Measurements from ENCODE around the gene TPSD1.
A peak's percentile ranks its signal among the peaks of the same experiment; 100 is the strongest.
"Not testable (repeated sequence)": the region's sequence is repeated elsewhere in the genome, so short reads cannot be mapped to it uniquely, and the experiment has no call there.

Gene TPSD1

DNA sequence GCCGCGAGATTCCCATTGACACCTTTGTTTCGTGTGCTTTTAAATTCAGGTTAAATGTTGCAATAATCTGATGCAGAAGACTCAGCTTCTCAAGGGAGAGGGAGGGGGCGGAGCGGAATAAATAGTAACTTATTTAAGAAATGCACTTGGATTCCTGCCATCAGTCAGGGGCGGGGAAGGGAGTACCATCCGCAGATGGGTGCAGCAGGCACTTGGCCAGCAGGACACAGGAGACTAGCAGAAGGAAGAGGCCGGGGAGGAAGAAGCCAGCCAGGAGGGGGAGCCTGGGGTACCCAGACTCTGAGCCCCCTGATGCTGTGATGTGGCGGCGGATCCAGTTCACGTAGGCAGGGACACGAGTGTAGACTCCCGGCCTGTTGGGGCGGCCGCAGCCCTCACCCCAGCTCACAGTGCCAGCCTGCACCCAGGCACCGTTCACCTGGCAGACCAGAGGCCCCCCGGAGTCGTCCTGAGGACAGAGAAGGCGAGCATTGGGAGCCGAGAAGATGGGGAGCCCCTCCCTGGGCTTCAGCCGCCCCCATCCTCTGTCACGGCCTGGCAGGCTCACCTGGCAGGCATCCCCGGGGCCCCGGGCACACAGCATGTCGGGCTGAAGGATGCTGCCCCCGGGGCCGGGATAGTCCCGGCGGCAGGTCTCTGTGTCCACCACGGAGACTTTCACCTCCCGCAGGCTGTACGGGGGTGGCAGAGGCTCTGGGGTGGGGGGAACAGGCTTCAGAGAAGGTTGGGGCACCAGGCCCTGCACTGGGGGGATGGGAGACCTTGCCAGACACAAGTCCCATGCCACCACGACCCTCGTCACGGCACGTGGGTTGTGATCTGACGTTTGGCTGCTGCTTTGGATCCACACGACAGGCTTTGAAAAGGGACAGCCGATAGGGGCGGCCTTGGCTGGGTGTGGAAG, 34.0 kb upstream of the TPSD1 start:
- no peak for DNase-seq

DNA sequence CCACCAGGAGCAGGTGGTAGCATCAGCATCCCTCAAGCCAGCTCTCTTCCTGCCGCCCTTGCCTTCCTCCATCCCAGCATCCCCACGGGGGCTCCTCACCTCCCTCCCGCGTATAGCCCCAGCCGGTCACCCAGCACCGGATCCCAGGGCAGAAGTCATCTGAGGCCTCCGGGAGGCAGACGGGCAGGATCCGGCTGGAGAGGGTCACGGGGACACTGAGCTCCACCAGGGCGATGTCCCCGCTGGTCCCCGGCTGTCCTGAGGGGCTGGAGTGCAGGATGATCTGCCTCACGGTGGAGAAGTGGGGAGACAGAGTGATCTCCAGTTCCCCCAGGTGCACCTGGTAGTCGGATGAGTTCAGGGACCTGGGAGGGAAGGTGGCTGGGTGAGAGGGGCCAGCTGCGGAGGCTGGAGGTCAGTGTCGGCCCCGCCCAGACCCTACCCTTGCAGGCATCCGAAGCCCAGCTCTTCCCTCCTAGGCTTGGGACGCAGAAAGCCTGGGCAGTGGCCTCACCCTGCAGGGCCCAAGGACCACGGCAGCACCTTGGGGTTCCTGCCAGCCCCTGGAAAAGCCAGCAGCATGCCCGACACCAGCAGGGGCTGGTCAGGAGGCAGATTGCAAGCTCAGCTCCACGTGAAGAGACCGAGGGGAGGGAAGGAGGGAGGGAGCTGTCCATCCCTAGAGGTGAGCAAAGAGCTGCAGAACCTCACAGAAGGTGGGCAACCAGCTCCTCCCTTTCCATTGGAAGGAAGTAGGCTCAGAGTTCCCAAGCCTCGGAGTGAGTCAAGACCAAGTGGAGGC, 33.1 kb upstream of the TPSD1 start:
- no peak for DNase-seq

DNA sequence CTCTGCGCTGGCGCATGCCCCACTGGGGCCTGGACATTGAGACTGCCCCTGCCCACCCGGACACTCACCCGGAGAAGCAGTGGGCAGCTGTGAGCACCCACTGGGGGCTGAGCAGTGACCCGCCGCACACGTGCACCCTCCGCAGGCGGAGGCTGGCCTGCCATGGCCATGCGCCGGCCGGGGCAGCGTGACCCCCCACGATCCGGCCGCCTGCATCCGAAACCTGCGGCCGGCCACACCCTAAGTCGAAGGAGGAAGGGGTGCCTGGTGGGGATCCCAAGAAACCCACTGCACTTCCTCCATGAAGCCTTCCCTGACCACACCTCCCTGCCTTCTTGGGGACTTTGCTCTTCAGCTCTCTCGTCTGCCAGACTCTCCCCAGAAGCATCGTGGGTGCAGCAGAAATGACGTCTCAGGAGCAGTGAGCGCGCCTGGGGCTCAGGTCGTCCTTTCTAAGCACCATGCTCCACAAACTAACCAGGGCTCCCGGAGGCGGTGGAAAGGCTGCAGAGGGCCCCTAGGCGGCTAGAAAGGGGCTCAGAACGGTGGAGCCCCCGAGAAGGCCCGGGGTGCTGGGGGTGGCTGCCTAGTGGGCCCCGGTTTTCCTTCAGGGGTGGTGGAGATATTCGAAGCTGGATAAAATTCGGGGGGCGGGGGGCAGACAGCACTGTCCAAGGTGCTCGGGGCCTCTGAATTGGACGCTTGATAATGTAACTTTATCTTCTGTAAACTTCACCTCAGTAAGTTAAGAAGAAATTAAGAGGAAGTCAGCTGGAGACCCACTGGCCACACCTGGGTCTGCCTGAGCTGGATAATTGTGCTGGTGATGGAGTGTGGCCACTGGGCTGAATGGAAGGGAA, 32.3 kb upstream of the TPSD1 start:
- no peak for DNase-seq

DNA sequence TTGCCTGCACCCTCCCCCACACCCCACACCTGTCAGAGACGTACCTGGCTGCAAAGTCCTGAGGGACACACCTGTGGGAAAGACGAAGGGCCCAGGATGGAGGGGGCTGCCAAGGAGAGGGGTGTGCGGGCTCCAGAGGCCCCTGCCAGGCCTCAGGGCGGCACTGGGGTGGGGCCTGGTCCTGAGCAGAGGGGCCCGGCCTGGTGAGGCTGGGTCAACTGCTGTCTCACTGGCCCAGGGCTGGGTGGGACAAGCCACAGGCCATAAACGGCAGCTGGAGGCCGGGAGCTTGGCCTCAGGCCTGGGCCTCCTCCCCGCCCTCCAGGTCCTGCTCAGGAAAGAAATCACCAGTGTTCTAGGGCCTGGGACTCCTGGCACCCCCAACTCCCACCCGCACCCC, 31.3 kb upstream of the TPSD1 start:
- DNase-seq = no peak

DNA sequence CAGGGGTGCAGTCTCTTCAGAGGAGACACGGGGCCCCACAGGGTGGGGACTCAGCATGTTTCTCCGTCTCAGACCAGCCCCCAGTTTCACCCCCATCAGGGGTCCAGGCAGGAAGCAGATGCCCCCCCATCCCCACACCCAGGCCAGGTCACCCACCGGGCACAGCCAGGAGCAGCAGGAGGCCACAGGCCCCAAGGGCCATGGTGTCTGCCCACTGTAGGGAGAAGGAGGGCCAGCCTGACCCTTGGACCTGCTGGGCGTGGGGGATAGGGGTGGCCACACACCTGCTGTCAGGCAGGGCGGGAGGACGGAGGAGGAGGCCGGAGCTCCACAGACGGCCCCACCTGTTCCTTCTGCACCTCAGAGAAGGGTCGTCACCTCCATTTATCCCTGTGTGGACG, 30.8 kb upstream of the TPSD1 start, which contains the start of gene TPSG1:
TPSG1 (minus strand) TSS at position 218 of the 401 bp plus-strand sequence; CDS start at position 202, 16 bp downstream.
- DNase-seq = no peak

DNA sequence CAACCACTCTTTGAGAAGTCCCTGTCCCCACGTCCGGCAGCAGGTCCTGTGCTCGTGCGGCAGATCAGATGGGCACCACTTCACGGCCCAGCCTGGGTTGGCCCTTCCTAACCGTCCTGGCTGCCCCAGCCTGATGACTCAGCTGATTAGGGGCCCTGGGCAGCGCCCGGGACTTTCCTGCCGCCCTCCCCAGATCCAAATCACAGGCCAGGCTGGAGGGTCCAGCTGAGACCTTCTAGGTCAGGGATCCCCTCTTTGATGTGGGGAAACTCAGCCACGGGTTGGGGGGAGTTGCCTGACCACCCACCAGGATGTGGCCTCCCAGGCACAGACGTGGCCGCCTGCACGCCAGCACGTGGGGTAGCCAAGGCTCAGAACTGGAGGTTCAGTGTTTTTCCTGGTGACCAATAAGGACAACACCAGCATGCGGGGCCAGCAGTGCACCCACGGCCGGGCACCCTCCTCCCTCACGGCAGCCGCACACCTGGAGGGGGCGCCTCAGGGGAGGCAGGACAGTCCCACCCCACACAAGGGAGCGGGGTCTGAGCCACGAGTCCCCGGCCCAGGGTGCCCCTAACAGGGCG, 30.0 kb upstream of the TPSD1 start:
- DNase-seq = not testable (repeated sequence)

DNA sequence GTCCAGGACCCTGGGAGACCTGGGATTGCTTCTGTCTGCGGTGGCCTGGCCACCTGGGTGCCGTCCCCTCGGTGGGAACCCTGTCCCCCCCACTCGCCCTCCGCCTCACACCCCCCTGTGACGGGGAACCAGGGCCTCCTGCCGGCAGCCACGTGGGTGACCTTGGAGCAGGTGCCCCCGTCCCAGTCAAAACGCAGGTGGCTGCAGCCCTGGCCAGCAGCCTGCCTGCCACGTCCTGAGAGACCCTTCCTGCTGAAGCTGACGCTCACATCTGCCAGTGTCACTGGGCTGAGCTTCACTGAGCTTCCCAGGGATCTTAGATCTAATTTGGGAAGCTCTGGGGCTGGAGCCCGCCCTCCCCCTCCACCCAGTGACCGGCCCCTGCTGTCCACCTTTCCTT, 29.2 kb upstream of the TPSD1 start:
- DNase-seq = not testable (repeated sequence)

DNA sequence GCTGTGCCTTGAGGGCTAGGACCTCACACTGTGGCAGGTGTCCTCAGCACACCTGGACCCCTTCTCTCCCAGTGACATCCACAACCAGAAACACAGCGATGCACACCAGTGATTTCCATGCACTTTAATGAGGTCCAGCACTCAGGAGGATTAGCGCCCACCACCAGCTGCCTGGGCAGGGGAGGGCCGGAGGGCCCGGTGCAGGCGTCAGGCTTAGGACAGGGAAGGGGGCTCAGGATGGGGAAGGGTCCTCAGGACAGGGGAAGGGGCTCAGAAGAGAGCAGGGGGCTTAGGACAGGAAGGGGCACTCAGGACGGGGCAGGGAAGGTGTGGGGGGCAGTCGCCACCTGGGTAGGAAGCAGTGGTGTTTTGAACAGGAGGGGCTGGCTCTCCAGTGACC, 27.6 kb upstream of the TPSD1 start:
- not testable (repeated sequence) for DNase-seq

DNA sequence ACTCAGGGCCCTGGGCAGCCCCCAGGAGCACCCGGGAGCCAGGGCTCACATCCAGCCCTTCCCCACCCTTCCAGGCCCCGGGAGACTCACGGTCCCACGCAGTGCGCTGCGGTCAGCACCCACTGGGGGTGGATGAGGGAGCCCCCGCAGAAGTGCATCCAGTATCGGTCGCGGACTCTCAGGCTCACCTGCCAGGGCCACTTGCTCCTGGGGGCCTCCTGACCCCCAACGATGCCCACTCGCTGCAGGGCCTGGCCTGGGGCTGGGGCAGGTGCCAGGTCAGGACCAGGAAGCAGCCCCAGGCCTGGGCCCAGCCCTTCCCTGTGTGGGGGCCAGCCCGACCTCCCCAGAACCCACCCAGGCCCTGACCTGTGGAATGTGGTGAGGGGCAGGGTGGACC, 26.4 kb upstream of the TPSD1 start:
- DNase-seq = not testable (repeated sequence)

DNA sequence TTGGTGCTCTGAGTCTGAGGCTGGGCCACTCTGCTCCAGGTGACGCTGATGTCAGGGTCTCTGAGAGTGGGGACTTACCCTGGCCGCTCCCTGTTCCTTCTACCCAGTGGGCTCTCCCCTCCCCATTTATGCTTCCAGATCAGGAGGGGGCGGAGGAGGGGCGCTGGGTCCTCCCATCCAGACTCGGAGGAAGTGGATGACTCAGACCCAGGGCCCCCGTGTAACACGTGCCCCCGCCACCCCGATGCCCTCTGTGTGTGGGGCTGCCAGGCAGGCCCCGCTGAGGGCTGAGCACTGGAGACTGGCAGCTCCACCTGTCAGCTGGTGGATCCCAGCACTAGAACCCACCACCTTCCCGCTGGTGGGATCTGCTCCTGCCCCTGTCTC, 25.8 kb upstream of the TPSD1 start, which contains the start of gene TPSB2:
TPSB2 (minus strand) TSS at position 101 of the 387 bp plus-strand sequence. CDS start 233 bp downstream, outside the sequence.
- DNase-seq = not testable (repeated sequence)

DNA sequence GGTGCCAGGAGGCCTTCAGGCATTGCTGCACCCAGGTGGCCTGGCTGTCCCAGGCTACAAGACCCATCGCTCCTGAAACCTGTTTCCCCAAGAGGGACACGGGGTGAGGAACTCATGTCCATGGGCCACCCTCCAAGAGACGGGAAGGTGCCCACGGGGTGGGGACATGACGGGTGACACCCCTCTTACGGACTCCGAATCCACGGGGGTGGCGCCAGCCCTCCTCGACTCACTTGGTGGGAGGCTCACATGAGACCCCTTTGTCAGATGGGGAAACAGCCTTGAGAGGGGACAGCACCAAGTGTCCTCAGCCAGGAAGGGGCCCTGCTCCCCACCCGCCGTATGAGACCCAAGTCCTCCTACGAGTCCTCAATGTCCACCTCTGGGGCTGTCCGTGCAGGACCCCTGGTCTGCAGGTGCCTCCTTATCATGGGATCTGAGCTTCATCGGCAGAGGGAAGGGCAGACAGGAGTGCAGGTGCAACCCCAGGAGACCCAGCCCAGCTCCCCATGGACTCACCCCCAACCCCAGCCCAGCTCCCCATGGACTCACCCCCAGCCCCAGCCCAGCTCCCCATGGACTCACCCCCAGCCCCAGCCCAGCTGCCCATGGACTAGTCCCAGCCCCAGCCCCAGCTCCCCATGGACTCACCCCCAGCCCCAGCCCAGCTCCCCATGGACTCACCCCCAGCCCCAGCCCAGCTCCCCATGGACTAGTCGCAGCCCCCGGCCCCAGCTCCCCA, 25.2 kb upstream of the TPSD1 start:
- not testable (repeated sequence) for DNase-seq

DNA sequence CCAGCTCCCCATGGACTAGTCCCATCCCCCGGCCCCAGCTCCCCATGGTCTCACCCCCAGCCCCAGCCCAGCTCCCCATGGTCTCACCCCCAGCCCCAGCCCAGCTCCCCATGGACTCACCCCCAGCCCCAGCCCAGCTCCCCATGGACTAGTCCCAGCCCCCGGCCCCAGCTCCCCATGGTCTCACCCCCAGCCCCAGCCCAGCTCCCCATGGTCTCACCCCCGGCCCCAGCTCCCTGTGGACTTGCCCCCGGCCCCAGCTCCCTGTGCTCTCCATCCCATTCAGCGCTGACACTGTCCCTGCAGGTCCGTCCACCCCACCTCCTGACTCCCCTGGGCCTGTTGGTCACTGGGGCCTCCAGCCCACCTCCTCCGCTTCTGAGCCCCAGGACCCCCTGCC, 24.6 kb upstream of the TPSD1 start:
- not testable (repeated sequence) for DNase-seq

DNA sequence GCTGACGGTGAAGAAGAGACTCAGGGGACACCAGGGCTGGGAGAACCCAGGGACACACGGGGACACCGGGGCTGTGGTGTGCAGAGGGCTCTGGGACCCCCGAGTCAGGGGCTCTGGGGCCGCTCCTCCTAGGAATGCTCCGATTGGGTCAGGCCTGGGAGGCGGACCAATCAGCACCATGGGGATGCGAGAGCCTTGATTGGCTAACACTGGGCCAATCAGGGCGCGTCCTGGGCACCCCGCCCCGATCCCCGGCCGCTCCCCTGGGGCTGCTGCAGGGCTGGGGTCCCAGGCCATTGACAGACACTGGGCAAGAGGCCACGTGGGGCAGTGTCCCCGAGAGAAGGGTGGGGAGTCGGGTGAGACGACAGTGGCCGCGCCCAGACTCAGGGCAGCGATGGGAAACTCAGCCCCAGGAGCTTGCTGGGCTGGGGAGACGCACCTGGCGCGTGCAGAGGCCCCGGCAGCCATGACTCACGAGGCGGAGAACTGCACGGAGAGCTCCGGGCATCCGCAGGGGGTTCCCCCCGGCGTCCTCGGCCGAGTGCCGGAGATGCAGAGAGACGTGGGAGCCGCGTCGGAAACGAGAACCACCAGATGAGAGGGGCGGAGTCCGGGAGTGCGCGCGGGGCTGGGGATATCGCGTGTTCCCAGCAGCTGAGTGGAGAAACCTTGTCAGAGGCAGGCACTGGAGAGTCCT, 23.7 kb upstream of the TPSD1 start:
- DNase-seq = not testable (repeated sequence)

DNA sequence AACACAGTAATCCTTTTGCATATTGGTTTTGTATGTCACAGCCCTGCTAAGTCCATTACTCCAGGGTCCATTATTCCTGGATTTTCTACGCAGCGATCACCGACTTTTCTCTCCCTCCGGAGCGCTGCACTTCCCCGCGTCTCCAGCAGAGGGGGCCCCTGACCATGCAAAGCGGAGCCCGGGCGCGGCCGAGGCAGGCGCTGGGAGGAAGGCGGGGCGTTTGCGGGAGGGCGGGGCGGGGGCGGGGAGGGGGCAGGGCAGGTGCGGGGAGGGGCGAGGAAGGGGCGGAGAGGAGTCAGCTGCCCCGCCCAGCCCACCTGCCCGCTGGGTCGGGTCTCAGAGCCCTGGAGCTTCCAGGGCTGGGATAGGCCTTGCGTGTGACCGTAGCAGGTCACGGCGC, 19.2 kb upstream of the TPSD1 start:
- DNase-seq = not testable (repeated sequence)

DNA sequence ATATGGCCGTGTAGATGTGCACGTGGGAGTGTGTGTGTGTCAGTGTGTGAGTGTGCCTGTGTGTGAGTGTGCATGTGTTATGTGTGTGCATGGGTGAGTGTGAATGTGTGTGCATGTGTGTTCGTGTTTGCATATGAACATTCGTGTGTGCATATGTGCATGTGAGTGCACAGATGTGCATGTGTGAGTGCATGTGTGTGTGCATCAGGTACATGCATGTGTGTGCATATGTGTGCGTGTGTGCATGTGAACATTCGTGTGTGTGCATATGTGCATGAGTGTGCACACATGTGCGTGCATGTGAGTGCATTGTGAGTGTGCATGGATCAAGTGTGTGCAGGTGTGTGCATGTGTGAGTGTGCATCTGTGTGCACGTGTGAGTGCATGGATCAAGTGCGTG, 17.9 kb upstream of the TPSD1 start:
- no peak for DNase-seq

DNA sequence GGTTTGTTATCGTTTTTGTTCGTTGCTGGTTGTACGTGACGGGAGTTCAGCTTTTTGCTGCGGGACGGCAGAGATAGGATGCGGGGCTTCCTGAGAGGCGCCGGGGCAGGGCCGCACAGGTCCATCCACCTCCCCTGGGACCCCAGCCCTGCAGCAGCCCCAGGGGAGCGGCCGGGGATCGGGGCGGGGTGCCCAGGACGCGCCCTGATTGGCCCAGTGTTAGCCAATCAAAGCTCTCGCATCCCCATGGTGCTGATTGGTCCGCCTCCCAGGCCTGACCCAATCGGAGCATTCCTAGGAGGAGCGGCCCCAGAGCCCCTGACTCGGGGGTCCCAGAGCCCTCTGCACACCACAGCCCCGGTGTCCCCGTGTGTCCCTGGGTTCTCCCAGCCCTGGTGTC, 17.0 kb upstream of the TPSD1 start:
- not testable (repeated sequence) for DNase-seq

DNA sequence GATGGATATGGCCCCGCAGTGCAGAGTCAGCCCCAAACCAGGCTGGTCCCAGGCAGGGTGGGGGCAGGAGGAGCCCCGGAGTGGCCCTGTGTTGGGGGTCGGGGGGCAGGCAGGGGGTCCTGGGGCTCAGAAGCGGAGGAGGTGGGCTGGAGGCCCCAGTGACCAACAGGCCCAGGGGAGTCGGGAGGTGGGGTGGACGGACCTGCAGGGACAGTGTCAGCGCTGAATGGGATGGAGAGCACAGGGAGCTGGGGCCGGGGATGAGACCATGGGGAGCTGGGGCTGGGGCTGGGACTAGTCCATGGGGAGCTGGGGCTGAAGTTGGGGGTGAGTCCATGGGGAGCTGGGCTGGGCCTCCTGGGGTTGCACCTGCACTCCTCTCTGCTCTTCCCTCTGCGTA, 16.3 kb upstream of the TPSD1 start:
- not testable (repeated sequence) for DNase-seq

DNA sequence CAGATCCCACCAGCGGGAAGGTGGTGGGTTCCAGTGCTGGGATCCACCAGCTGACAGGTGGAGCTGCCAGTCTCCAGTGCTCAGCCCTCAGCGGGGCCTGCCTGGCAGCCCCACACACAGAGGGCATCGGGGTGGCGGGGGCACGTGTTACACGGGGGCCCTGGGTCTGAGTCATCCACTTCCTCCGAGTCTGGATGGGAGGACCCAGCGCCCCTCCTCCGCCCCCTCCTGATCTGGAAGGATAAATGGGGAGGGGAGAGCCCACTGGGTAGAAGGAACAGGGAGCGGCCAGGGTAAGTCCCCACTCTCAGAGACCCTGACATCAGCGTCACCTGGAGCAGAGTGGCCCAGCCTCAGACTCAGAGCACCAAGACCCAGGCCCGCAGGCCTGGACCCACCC, 15.4 kb upstream of the TPSD1 start, which contains the start of gene TPSAB1:
TPSAB1 (plus strand) TSS at position 270 of the 400 bp plus-strand sequence. CDS start 234 bp downstream, outside the sequence.
- not testable (repeated sequence) for DNase-seq

DNA sequence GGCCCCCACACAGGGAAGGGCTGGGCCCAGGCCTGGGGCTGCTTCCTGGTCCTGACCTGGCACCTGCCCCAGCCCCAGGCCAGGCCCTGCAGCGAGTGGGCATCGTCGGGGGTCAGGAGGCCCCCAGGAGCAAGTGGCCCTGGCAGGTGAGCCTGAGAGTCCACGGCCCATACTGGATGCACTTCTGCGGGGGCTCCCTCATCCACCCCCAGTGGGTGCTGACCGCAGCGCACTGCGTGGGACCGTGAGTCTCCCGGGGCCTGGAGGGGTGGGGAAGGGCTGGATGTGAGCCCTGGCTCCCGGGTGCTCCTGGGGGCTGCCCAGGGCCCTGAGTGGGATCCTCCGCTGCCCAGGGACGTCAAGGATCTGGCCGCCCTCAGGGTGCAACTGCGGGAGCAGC, 14.8 kb upstream of the TPSD1 start:
- DNase-seq = not testable (repeated sequence)

DNA sequence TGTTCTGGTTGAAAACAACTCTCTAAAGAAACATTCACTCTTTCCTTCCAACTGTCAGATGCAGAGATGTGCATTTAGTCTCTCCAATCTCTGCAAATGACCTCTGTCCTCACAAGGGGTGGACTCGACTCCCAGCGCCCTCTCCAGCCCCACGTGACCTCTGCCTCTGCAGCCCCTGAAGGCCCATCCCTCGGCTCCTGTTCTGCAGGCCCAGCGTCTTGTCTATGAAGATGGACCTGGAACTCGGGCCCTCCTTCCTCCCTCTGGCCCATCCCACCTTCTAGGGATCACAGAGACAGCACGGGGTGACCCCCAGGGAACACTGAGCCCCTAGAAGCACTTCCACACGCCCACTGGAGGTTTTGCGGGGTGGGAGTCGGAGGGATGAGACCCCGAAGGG, 12.5 kb upstream of the TPSD1 start:
- DNase-seq = peak; percentile 30

Measured in activated effector memory CD4-positive, alpha-beta T cell treated with anti-CD3 and anti-CD28 coated beads, Interleukin-2, amount 50 U/mL, for 16 hours (primary cell).